Kidney epithelial cell (primary cell): ENCODE results near the gene TEX19. TPM values are rescaled to one million over a fixed set of nuclear protein-coding genes. Genes with fewer than 3 reads are reported as not detected.

Source experiments
- DNase-seq: peaks from one replicate; pipeline ENCODE4 v3.0.0-alpha.2; 2010; ENCODE audit warnings: low read depth
- H3K27me3 ChIP-seq: 2 replicates; pipeline ENCODE4 v1.6.0; 2011; ENCODE audit warnings: low read length; ENCODE audit not compliant: control insufficient read depth, insufficient read depth
- H3K36me3 ChIP-seq: 2 replicates; pipeline ENCODE4 v1.5.1; 2011; ENCODE audit warnings: low read length; ENCODE audit not compliant: control insufficient read depth, insufficient read depth
- H3K4me3 ChIP-seq: 2 replicates; pipeline ENCODE4 v1.5.1; 2011; ENCODE audit warnings: low read depth, mild to moderate bottlenecking, control low read depth, low read length
- CTCF ChIP-seq: IDR thresholded peaks from 2 replicates; pipeline ENCODE4 v1.5.1; 2011; ENCODE audit warnings: mild to moderate bottlenecking, moderate library complexity, low read length, control low read depth, inconsistent platforms; ENCODE audit not compliant: insufficient read depth, poor library complexity, severe bottlenecking
- total RNA-seq: library from RNA; depleted of rRNA; stranded (reverse); fragments of >200 nt; gene quantifications from 2 replicates; pipeline ENCODE4 v1.2.3, GENCODE V29; 2015

Gene TEX19
- total RNA-seq, 1 donor from 2014 or later = not detected

- peaks cover 22% of the 10 kb centered on the region for H3K27me3 ChIP-seq
- no peak for DNase-seq
- TF ChIP-seq CTCF = no peak
- H3K36me3 ChIP-seq = no peaks in the 10 kb centered on the region
- no peak overlapping the region for H3K4me3 ChIP-seq
Observed at GRCh38 chr17:82390860-82391435, 31.9 kb downstream of the TEX19 start.

GRCh38 chr17:82391496-82392066, 32.5 kb downstream of the TEX19 start:
- H3K36me3 ChIP-seq = no peaks in the 10 kb centered on the region
- no peak for TF ChIP-seq CTCF
- DNase-seq = no peak
- peaks cover 18% of the 10 kb centered on the region for H3K27me3 ChIP-seq
- no peak overlapping the region for H3K4me3 ChIP-seq

GRCh38 chr17:82392209-82392920, 33.3 kb downstream of the TEX19 start:
- no peak overlapping the region for H3K4me3 ChIP-seq
- no peak for DNase-seq
- TF ChIP-seq CTCF = no peak
- H3K27me3 ChIP-seq = peaks cover 10% of the 10 kb centered on the region
- H3K36me3 ChIP-seq = no peaks in the 10 kb centered on the region

GRCh38 chr17:82392941-82393340, 33.9 kb downstream of the TEX19 start:
- H3K36me3 ChIP-seq = no peaks in the 10 kb centered on the region
- no peak for TF ChIP-seq CTCF
- H3K27me3 ChIP-seq = peaks cover 4% of the 10 kb centered on the region
- no peak for DNase-seq
- H3K4me3 ChIP-seq = no peak overlapping the region

GRCh38 chr17:82394278-82394677, 35.2 kb downstream of the TEX19 start:
- TF ChIP-seq CTCF = no peak
- H3K27me3 ChIP-seq = no peaks in the 10 kb centered on the region
- DNase-seq = no peak
- H3K36me3 ChIP-seq = no peaks in the 10 kb centered on the region
- H3K4me3 ChIP-seq = no peak overlapping the region
